ENCODE measurements around the gene CTPS2. TPM values are rescaled to one million over a fixed set of nuclear protein-coding genes. Genes with fewer than 3 reads are reported as not detected.
A peak's percentile ranks its signal among the peaks of the same experiment; 100 is the strongest.
"Not testable (repeated sequence)": the region's sequence is repeated elsewhere in the genome, so short reads cannot be mapped to it uniquely, and the experiment has no call there.

Gene CTPS2, protein sequence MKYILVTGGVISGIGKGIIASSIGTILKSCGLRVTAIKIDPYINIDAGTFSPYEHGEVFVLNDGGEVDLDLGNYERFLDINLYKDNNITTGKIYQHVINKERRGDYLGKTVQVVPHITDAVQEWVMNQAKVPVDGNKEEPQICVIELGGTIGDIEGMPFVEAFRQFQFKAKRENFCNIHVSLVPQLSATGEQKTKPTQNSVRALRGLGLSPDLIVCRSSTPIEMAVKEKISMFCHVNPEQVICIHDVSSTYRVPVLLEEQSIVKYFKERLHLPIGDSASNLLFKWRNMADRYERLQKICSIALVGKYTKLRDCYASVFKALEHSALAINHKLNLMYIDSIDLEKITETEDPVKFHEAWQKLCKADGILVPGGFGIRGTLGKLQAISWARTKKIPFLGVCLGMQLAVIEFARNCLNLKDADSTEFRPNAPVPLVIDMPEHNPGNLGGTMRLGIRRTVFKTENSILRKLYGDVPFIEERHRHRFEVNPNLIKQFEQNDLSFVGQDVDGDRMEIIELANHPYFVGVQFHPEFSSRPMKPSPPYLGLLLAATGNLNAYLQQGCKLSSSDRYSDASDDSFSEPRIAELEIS
- polyA plus RNA-seq (2014; cell fraction: cytosol; rRNA removed) = 21.8 and 22.5 TPM in 2 replicates
- 33.0 and 35.7 TPM in 2 replicates for polyA plus RNA-seq (2014; cell fraction: nucleus; rRNA removed)

GRCh38 chrX:16712548-16713155 is at the start of gene CTPS2:
Gene CTPS2 (minus strand): TSS chrX:16712669. CDS start chrX:16702902, 9,767 bp downstream.
- DNase-seq (ENCODE audit: low spot score) = peak; percentile 68

- not testable (repeated sequence) for DNase-seq (ENCODE audit: low spot score)
These were observed 49.0 kb upstream of the CTPS2 start for GRCh38 chrX:16761500-16761899.

GRCh38 chrX:16756724-16757123 is 44.3 kb upstream of the CTPS2 start:
- no peak for DNase-seq (ENCODE audit: low spot score)

GRCh38 chrX:16754019-16754418 is 41.5 kb upstream of the CTPS2 start:
- DNase-seq (ENCODE audit: low spot score) = no peak

GRCh38 chrX:16750136-16750535 is 37.7 kb upstream of the CTPS2 start:
- no peak for DNase-seq (ENCODE audit: low spot score)

DNA sequence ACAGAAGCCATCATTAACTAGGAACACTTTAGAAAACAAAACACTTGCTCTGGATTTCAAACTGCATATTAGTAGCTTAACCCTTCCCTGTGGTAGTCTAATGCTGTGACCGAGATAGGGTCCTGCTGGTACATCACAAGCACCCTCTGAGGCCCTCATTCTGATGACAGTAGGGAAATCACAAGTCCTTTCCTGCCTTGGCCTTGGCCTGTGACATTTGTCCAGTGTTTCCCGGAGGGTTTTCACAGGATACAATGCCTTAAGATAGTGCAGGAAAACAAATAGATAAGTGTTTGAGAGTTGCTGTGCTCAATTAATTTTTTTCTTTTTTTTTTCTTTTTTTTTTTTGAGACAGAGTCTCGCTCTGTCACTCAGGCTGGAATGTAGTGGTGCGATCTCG is 36.0 kb upstream of the CTPS2 start:
- DNase-seq (ENCODE audit: low spot score) = no peak

GRCh38 chrX:16745659-16746058 is 33.2 kb upstream of the CTPS2 start:
- DNase-seq (ENCODE audit: low spot score) = no peak

- no peak for DNase-seq (ENCODE audit: low spot score)
These were observed 32.6 kb upstream of the CTPS2 start for GRCh38 chrX:16745102-16745501.

- DNase-seq (ENCODE audit: low spot score) = no peak
These were observed 31.3 kb upstream of the CTPS2 start for GRCh38 chrX:16743604-16744325.

- DNase-seq (ENCODE audit: low spot score) = no peak
These were observed 27.1 kb upstream of the CTPS2 start for GRCh38 chrX:16739574-16739973.

GRCh38 chrX:16737024-16737423 is 24.6 kb upstream of the CTPS2 start:
- DNase-seq (ENCODE audit: low spot score) = no peak

DNA sequence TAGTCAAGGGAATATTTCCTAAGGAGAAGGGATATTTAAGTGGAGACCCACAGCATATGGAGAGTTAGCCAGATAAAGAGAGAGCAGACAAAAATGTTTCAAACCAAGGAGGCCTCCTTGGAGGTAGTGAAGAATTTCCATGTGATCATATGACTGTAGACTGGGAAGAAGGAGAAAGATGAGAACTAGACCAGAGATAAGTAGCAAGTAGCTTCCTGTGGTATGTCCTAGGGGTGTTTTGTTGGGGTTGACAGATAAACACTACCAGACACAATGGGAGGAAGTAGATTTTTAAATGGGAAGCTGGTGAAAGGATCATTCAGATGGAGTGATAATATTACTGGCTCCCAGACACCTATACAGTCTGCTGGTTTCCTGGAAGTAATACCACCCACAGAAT is 20.5 kb upstream of the CTPS2 start:
- DNase-seq (ENCODE audit: low spot score) = no peak

DNA sequence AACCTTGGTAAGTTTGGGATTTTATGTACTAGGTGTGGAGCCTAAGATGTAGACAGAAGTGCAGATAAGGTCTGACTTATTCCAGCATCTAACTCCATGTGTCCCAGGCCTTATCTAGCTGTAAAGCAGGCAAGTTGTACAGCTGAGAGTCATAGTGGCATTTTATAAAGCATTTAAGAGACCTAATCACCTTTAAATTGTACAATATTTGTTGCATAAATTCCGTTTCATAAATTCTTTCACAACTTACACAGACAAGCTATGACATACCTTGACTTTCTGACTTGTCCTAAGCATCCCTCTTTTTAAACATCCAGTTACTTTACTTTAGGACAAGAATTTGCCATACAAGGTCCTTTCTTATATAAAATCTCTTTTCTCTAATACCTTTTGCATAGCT is 18.0 kb upstream of the CTPS2 start:
- no peak for DNase-seq (ENCODE audit: low spot score)

- DNase-seq (ENCODE audit: low spot score) = no peak
These were observed 15.2 kb upstream of the CTPS2 start for GRCh38 chrX:16727637-16728036.

- DNase-seq (ENCODE audit: low spot score) = not testable (repeated sequence)
These were observed 14.0 kb upstream of the CTPS2 start for GRCh38 chrX:16726347-16726988.

GRCh38 chrX:16725072-16725471 is 12.6 kb upstream of the CTPS2 start:
- DNase-seq (ENCODE audit: low spot score) = no peak

DNA sequence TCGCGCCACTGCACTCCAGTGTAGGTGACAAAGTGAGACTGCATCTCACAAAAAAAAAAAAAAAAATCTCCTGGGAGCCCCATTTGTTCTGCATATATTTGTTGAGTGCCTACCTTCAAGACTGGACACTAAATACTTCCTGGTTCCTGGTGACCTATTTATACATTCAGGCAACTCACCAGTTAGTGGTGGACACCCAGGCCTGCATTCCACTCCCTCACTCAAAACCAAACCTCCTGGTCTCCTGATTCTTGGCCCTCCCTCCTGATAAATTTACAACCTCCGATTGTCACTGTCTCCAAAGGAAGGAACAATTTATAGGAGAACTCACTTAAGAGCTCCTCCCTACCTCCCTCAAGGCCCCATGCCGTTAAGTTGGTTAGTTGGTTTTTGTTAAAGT is 10.0 kb upstream of the CTPS2 start:
- no peak for DNase-seq (ENCODE audit: low spot score)

- DNase-seq (ENCODE audit: low spot score) = peak; percentile 95
These were observed 7.0 kb upstream of the CTPS2 start, which contains the start of gene SYAP1 for GRCh38 chrX:16719334-16720084. Gene SYAP1 (plus strand): TSS chrX:16719612. CDS start chrX:16719725, 113 bp downstream.

- no peak for DNase-seq (ENCODE audit: low spot score)
These were observed 6.4 kb upstream of the CTPS2 start for GRCh38 chrX:16718824-16719333.

GRCh38 chrX:16716451-16716850 is 4.0 kb upstream of the CTPS2 start:
- not testable (repeated sequence) for DNase-seq (ENCODE audit: low spot score)
